DND-41 (cell line): ENCODE data around the gene CCBE1.

Experiments used
- ATAC-seq: fragments of 200-7000 bp; cut with Tn5 transposase; 3 replicates; pipeline ENCODE4 v1.9.1; 2021; ENCODE audit warnings: low read depth; ENCODE audit not compliant: insufficient read depth
- DNase-seq: peaks from one replicate; pipeline ENCODE4 v3.0.0-alpha.2; 2020
- H2AFZ ChIP-seq: 2 replicates; pipeline ENCODE4 v1.6.0; 2012; ENCODE audit warnings: low read depth, low read length
- H3K27ac ChIP-seq: 2 replicates; pipeline ENCODE4 v1.5.1; 2012; ENCODE audit warnings: low read length, inconsistent platforms
- H3K27me3 ChIP-seq: fragments of 200-600 bp; sonication (generic); 2 replicates; pipeline ENCODE4 v1.6.0; 2012; ENCODE audit warnings: low read length, mild to moderate bottlenecking, inconsistent platforms; ENCODE audit not compliant: insufficient read depth, poor library complexity
- H3K36me3 ChIP-seq: 2 replicates; pipeline ENCODE4 v1.5.1; 2012; ENCODE audit warnings: low read length, inconsistent platforms; ENCODE audit not compliant: insufficient read depth
- H3K4me1 ChIP-seq: 2 replicates; pipeline ENCODE4 v1.5.1; 2012; ENCODE audit warnings: mild to moderate bottlenecking, low read length; ENCODE audit not compliant: insufficient read depth
- H3K4me2 ChIP-seq: 2 replicates; pipeline ENCODE4 v1.6.0; 2012; ENCODE audit warnings: mild to moderate bottlenecking, moderate library complexity, low read length, inconsistent platforms; ENCODE audit not compliant: insufficient read depth
- H3K4me3 ChIP-seq, 2 experiments: fragments of 200-600 bp in 1 of 2; shearing (Covaris generic) in 1 of 2; 2 replicates each; pipeline ENCODE4 v1.5.1; 2012 to 2016; ENCODE audit warnings: inconsistent platforms in 2 of 2, low read length in 2 of 2, mild to moderate bottlenecking in 2 of 2, low read depth in 1 of 2, moderate library complexity in 1 of 2
- H3K79me2 ChIP-seq: 2 replicates; pipeline ENCODE4 v1.6.0; 2012; ENCODE audit warnings: low read length, inconsistent platforms; ENCODE audit not compliant: insufficient read depth
- H3K9ac ChIP-seq: 2 replicates; pipeline ENCODE4 v1.6.0; 2012; ENCODE audit warnings: low read depth, mild to moderate bottlenecking, inconsistent platforms, low read length, moderate library complexity
- H3K9me3 ChIP-seq: 2 replicates; pipeline ENCODE4 v1.5.1; 2012; ENCODE audit warnings: low read length, moderate library complexity, mild to moderate bottlenecking, inconsistent platforms; ENCODE audit not compliant: insufficient read depth, severe bottlenecking
- H4K20me1 ChIP-seq: 2 replicates; pipeline ENCODE4 v1.6.0; 2012; ENCODE audit warnings: low read length; ENCODE audit not compliant: insufficient read depth
- CTCF ChIP-seq: IDR thresholded peaks from 2 replicates; pipeline ENCODE4 v1.5.1; 2012; ENCODE audit warnings: borderline replicate concordance, low read length, moderate library complexity, mild to moderate bottlenecking; ENCODE audit not compliant: poor library complexity, severe bottlenecking; ENCODE audit errors: extremely low read depth
- EZH2 ChIP-seq: IDR thresholded peaks from 3 replicates; pipeline ENCODE4 v1.6.1; 2012; ENCODE audit warnings: borderline replicate concordance, low read depth, mild to moderate bottlenecking, moderate library complexity, low read length, inconsistent platforms; ENCODE audit not compliant: severe bottlenecking

The CCBE1 gene

GRCh38 chr18:59701272-59701671 lies 4.0 kb upstream of the CCBE1 start:
- no peaks in the 10 kb centered on the region for H3K36me3 ChIP-seq
- H4K20me1 ChIP-seq = no peaks in the 10 kb centered on the region
- no peak overlapping the region for H3K4me3 ChIP-seq
- H3K27me3 ChIP-seq = no peaks in the 10 kb centered on the region
- no peaks in the 10 kb centered on the region for H3K9me3 ChIP-seq
- no peak overlapping the region for H3K4me2 ChIP-seq
- ATAC-seq (no peak), DNase-seq (no peak)
- H2AFZ ChIP-seq = no peak overlapping the region
- H3K79me2 ChIP-seq = no peaks in the 10 kb centered on the region
- H3K9ac ChIP-seq = no peak overlapping the region
- peaks cover 15% of the 10 kb centered on the region for H3K4me1 ChIP-seq
- no peak overlapping the region for H3K27ac ChIP-seq
- no peak for TF ChIP-seq EZH2
- no peak for TF ChIP-seq CTCF

GRCh38 chr18:59700535-59700967 lies 3.3 kb upstream of the CCBE1 start:
- Histone ChIP-seq H3K4me1 (peaks cover 15% of the 10 kb centered on the region), H3K4me3 (no peak overlapping the region), H3K9ac (no peak overlapping the region), H3K4me2 (no peak overlapping the region), H3K27me3 (no peaks in the 10 kb centered on the region), H4K20me1 (no peaks in the 10 kb centered on the region), H3K27ac (no peak overlapping the region), H3K79me2 (no peaks in the 10 kb centered on the region), H2AFZ (peak overlapping the region; percentile 44; the same call in 1 of the 2 replicates), H3K9me3 (no peaks in the 10 kb centered on the region), H3K36me3 (no peaks in the 10 kb centered on the region)
- DNase-seq = no peak
- TF ChIP-seq CTCF = no peak
- TF ChIP-seq EZH2 = no peak
- ATAC-seq = no peak

- H3K4me2 ChIP-seq = no peak overlapping the region
- H3K79me2 ChIP-seq = no peaks in the 10 kb centered on the region
- ATAC-seq (peak; percentile 50; the same call in 1 of the 3 replicates), DNase-seq (no peak)
- H3K4me1 ChIP-seq = peaks cover 15% of the 10 kb centered on the region
- 0 out of 2 replicates have a peak overlapping the region, but pooled peaks have one; percentile 1 for H3K27ac ChIP-seq
- H3K9me3 ChIP-seq = no peaks in the 10 kb centered on the region
- H3K4me3 ChIP-seq = no peak overlapping the region
- no peaks in the 10 kb centered on the region for H4K20me1 ChIP-seq
- TF ChIP-seq CTCF (no peak), EZH2 (no peak)
- no peak overlapping the region for H3K9ac ChIP-seq
- no peaks in the 10 kb centered on the region for H3K36me3 ChIP-seq
- H3K27me3 ChIP-seq = no peaks in the 10 kb centered on the region
- peak overlapping the region; percentile 44; the same call in 1 of the 2 replicates for H2AFZ ChIP-seq
Observed at GRCh38 chr18:59699750-59700534, 2.7 kb upstream of the CCBE1 start.
